T-helper 2 cell (primary cell): Measurements from ENCODE around the gene FAM222B.
"Not testable (repeated sequence)": the region's sequence is repeated elsewhere in the genome, so short reads cannot be mapped to it uniquely, and the experiment has no call there.

ENCODE experiments used
- DNase-seq, 5 experiments: peaks; one replicate each; pipeline versions ENCODE4 v3.0.0 to v3.0.0-alpha.2; 2012 to 2022

Gene FAM222B

DNA sequence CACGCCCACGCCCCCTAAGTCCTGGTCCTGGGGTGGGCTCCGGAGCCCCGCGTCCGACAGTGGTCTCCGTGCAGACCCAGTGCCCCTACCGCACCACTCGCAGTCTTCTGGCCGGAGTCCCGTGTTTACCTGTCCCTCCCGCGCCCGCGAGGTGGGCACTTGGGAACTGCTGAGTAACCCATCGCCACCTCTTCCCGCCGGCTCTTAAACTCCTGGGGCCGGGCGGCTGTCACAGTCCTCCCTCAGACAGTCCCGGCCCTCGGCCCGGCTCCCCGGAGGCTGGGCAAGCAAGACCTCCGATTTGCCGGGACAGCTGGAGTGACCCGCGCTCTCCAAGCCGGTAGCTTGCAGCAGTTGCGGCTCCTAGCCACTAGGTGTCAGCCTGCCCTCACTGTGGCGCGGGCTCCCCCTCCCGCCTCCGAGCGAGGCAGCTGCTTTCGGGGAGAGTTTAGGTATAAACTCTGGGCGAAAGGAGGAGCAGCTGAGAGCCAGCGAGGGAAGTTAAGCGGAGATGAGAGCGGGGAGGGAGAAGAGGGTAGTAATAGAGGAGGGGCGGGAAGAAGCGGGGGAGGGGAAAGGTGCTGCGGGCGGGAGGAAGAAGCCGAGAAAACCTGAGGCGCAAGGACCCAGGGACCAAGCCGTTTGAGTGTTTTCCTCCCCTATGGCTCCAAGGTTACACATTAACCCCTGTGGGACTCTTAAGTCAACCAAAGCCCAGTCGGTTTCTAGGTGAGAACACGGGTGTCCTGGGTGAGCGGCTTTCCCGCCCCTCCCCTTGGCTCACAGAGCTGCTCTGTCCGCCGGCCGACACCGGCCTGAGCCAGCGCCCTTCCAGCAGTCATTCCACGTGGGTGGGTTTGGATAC, 115.7 kb downstream of the FAM222B start:
- DNase-seq: peak; percentile 78 to 92 (median 84)

DNA sequence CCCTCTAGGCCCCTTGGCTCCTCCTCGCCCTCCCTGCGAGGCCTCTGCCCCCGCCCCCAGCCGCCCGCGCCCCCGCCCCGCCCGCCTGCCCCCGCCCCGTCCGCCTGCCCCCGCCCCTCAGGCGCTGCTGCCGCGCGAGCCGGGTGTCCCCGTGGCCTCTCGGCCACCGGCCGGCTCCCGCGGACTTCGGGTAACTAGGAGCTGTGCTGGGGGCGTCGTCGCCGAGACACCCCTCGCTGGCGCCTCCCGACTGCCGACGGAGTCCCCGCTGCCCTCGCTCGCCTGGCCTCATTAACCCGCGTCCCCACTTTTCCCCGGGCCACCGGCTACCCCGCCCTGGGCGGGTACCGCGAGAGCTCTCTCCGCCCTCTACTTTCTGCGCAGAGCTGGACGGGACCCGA, 116.4 kb downstream of the FAM222B start, which contains the start of gene TLCD1:
TSS of gene TLCD1 (minus strand) at position 8 of the 401 bp plus-strand sequence. CDS start 136 bp downstream, outside the sequence.
- DNase-seq: peak; percentile 45 to 82 (median 65)

DNA sequence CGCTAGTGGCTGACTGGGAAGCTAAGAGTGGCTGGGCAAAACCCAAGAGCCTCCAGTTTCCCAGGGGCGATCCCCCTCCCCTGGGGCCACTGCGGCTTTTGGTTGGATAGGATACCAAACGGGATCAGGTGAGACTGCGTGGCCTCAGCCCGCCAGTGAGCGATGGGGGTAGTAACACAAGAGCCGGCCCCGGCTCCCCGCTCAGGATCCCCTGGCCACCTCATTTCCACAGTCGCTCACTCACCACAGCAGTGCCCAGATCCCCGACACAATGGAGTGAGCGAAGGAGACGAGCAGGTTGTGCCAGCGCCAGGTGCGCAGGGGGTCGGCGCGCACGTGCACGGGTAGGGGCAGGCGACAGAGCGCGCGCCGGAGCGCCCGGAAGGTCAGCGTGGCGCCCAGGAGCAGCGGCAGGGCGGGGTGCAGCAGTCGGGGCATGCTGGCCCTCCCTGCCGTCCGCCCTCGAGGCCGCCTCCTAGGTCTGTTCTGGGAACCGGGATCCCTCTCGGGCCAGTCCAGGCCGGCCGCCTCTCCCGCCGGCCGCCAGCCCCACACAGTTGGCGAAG, 116.8 kb downstream of the FAM222B start:
- DNase-seq: peak in 2 of 5 experiments; percentile 33 to 62

DNA sequence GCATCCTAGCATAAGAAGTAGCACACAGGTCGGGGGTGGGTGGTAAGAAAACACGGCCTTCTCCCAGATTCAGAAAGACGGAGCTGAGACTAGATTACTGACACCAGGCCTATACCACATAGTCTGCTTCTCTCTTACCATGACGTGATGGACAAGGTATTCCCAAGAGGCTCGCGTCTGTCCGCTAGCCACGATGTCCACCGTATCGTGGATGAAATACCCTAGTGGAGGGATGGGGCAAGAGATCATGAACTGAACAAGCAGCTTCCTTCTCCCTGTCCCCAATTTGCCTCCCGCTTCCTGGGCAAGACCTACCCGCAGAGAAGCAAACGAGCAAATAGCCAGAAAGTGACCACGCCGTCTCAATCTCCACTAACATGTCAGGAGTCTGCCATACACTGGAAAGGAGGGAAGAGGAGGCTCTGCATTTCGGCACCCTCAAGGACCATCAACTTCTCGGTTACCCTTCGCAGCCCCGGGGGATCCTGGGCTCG, 117.4 kb downstream of the FAM222B start:
- DNase-seq: peak in 1 of 5 experiments; percentile 56

DNA sequence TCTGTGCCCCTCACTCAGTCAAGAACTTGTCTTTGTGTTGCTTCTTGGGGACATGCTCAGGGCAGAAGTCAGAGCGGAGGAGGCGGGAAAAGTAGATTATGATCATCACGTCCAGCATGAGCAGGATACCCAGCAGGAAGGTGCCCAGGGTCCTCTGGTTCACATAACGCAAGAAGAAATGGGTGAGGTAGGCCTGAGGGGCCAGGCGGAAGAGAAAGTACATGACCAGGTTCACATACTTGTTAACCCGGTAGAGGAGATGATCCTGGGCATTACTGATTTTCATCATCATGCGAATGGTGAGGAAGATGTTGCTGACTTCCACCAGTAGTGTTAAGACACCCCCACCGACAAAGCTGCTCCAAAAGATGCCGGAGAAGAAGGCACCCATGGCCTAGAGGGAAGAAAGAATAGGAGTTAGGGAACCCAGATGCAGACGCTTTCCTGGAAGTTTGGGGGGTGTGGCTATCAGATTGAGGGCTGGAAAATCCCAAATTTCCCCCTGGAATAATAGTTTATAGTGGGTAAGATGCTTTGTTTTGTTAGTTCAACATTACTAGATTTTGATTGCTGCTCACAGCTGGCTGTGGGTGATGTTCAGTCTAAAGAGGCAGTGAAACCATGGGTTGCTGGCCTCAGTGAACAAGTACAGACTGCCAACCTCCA, 118.0 kb downstream of the FAM222B start:
- DNase-seq: peak in 1 of 5 experiments; percentile 33

DNA sequence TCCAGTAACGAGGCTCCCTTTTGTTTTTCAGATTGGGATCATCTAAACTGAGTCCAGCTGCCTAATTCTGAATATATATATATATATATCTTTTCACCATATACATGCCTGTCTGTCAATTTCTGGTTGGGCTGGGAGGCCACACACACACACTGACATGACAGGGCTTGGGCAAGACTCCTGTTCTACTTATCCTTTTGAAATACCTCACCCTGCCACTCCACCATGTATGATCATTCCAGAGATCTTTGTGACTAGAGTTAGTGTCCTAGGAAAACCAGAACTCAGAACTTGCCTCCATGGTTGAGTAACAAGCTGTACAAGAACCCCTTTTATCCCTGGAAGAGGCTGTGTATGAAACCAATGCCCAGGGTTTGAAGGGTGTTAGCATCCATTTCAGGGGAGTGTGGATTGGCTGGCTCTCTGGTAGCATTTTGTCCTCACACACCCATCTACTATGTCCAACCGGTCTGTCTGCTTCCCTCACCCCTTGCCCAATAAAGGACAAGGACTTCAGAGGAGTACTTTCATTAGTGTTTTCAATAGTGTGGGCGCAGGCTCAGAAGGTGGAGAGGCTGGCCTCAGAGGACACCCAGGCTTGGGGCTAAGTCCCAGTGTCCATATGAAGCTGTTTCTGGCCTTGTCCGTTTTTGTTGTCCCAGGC, 118.6 kb downstream of the FAM222B start:
- not testable (repeated sequence) for DNase-seq

DNA sequence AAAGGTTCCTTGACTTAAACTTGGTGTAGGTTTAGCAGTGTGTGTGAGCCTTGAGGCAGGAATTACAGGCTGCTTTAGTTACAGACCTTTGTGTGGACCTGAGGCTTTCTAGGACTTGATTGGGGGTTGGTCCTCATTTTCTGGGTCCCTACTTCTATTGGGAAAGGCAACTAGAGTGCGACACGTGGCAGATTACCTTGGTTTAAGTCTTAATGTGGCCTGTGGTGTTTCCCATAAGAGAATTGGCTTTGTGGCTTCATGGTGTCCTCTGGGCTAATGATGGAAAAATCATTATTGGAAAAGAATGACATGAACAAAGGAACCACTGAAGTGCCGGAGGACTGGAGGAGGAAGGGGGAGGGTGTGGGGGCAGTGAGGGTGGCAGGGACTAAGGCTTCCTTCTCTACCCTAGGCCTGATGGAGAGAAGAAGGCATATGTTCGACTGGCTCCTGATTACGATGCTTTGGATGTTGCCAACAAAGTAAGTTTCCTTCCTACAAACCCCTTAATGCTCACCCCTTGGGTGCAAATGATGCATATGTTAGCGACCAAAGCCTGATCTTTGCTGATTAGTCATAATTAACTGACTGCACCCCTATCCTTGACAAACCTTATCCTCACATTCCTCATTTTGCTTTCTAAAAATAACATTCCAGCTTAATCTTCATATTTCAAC, 119.3 kb downstream of the FAM222B start:
- no peak for DNase-seq

DNA sequence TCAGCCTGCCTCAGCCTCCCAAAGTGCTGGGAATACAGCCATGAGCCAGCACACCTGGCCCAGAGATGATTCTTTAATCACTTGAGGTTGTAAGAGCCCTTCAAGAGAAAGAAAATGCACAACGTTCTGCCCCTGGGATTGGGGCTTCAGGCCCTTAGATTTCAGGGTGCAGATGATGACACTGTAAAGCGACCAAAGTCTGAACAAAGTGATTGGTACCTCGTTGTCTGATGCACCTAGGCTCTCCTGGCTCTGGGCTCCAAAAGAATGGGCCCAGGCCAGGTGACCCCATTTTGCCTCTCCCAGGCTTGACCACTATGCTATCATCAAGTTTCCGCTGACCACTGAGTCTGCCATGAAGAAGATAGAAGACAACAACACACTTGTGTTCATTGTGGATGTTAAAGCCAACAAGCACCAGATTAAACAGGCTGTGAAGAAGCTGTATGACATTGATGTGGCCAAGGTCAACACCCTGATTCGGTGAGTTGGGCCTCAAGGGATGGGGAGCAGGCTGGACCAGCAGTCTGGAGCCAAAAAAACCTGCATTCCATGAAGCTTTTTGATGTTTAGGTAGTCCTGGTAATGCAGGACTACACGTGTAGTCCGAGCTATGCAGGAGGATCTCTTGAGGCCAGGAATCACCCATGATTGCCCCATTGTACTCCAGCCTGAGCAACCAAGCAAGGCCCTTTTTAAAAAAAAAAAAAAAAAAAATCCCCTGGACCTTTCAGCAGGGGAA, 120.0 kb downstream of the FAM222B start:
- no peak for DNase-seq

DNA sequence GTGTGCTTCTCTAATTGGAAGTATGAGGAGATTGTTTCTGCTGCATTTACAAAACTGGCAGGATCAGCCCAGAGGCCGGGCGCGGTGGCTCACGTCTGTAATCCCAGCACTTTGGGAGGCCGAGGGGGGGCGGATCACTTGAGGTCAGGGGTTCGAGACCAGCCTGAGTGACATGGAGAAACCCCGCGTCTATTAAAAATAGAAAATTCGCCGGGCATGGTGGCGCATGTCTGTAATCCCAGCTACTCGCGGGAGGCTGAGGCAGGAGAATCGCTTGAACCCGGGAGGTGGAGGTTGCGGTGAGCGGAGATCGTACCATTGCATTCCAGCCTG, 121.6 kb downstream of the FAM222B start:
- not testable (repeated sequence) for DNase-seq

DNA sequence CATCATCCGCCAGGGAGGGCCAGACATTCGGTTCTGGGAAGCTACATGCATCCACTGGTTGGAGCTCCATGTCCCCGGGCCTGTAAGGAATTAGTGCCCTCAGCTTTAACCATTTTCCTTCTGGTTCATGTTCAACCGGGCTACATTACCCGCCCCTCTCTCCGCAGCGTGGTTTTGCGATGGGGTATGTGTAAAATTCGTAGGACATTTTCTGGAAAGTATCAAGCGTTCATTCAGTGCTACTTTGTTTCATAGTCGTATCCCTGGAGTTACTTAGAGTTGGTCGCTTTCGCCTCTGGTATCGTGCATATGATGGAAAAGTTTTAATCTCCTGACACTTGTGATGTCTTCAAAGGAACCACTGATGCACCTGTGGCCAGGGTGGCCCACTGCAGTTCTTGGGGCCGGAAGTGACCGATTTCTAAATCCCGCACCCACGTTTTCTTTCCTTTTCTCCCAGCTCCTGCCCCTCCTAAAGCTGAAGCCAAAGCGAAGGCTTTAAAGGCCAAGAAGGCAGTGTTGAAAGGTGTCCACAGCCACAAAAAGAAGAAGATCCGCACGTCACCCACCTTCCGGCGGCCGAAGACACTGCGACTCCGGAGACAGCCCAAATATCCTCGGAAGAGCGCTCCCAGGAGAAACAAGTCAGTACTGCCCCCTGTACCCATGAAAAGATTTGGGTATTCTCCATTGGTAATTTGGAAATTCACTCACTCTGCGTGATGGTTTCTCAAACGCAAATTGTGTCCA, 122.2 kb downstream of the FAM222B start:
- DNase-seq: peak in 4 of 5 experiments; percentile 23 to 55 (median 28)

DNA sequence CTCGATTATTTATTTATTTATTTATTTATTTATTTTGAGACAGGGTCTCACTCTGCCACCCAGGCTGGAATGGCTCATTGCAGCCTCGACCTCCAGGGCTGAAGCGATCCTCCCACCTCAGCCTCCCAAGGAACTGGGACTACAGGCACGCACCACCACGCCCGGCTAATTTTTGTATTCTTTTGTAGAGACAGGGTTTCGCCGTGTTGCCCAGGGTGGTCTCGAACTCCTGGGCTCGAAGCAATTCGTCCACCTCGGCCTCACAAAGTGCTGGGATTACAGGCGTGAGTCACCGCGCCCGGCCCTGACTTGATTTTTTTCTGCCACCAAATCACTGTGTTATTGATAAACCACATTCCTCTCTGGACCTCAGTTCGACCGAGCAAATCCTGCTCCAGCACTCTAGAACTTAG, 123.6 kb downstream of the FAM222B start:
- DNase-seq: no peak

DNA sequence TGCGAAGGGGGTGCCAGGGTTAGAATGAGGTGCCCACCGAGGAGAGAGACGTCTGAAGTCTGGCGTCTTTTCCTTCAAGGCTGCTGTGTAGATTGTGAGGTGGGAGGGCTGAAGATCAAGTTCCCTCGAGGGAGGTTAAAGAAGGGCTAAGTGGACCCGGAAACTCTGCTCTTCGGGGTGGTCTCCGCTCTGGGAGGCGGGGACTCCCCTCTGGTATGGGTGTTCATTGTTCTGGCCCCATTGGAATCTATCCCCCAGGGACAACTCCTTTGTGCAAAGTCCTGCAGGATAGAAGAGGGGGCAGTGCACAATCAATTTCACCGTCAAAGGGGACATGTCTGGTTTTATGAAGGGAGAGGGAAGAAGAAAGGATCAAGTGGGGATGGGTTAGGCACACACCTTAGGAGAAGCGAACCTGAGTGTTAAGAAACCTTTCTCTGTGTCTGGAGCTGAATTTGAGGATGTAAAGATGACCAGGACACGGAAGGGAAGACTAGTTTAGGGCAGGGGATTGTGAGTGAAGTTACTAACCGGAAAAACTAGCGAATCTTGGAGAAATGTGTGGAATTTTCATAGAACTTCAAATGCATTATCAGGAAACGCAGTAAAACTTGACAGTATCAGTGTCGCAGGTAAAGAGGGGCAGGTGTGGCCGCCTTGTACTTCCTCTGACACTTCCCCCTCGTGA, 124.1 kb downstream of the FAM222B start:
- DNase-seq: no peak

DNA sequence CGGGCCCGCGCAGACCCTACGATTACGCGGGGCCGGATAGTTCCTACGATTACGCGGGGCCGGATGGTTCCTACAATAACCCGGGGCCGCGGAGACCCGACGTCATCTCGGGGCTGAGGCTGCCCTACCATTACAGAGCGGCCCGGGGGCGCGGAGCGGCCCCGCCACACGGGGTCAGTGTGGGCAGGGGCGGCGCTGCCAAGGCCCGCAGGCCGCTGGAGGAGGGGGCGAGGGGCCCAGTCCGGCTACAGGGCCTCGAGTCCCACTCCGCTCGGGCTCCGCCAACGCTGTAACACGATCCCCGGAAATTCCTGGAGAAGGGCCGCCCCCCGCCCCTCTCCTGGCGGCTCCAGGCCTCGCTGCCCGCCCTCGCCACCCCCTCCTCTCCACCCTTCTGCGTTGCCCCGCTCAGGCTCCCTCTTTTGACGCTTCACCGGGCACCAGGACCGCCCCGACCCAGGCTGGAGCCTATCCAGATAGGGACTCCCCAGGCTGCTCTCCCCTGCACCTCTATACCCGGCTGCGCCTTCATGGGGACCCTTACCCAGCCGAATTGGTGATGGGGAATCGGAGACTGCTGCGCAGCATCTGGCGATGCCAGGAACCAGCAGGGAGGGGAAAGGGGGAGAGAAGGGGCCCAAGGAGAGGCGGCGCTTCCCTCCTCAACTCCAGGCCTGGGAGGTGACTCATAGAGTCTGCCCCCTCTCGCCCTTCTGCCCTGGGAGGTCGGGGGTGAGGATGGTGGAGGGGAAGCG, 124.8 kb downstream of the FAM222B start, which contains the start of gene RAB34:
TSS of gene RAB34 (minus strand) at position 291 of the 755 bp plus-strand sequence. CDS start 602 bp downstream, outside the sequence.
- peak in 1 of 5 experiments; percentile 34 for DNase-seq

DNA sequence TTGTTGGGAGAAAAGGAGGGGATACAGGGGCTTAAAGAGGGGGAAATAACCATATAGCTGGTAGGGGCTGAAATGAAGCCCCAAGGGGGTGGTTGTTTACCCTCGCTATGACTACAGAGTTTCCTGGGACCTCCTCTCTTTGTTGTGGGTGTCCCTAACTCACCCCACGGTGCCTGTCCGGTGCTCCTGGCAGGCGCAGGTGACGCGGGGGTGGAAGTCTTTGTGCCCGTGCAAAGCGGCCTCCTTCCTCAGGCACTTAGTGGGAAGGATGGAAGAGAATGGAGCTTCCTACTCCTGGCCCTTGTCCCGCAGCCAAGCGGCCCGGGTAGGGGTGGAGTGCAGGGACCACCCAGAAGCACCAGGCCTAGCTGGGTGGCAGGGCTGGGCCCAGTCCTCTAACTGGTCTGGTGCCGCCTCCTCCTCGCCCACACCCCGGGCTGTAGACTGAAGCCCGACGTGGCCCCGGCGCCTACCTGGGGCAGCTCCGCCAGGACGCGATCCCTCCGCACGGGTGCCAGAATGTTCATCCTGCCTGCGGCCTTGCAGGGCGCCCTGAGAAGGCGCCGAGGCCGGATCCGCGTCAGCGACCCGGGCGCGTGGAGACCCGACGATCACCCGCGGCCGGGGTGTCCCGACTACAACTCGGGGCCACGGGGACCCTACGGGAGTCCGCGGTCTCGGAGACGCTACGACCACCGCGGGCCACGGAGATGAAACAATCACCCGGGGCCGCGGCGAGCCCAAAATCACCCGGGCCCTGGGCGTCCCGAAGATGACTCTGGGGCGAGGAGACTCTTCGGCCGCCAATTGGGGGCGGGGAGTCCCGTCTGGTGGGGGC, 125.6 kb downstream of the FAM222B start:
- peak in 1 of 5 experiments; percentile 12 for DNase-seq

DNA sequence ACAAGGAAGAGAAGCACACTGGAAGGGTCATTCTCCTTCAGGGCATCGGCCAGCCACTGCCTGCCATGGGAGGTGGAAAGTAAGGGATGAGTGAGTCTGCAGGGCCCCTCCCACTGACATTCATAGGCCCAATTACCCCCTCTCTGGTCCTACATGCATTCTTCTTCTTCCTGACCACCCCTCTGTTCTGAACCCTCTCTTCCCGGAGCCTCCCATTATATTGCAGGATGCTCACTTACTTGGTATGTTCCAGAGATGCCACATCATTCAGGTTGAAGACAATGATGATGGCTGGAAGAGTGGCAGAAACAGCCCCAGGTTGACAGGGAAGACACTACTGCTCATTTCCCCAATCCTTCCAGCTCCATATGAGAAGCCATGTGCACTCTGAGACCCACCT, 127.4 kb downstream of the FAM222B start:
- no peak for DNase-seq

DNA sequence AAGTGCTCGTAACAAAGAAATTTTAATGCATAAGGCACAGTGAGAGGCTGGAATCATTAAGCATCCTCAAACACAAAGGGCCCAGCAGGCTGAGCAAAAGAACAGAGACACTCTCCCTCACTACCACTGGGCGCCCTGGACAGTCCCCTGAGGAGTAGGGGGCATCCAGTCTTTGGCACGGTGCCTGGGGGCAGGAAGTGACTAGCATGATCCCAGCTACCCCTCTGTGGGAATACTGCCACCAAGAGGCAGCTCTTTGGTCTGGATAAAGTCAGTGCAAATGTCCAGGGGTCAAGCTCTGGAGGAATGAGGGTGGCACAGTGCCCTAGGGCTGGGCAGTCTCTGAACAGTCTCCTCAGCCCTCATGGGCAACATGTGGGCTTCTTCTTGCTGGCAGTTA, 128.3 kb downstream of the FAM222B start:
- DNase-seq: no peak

DNA sequence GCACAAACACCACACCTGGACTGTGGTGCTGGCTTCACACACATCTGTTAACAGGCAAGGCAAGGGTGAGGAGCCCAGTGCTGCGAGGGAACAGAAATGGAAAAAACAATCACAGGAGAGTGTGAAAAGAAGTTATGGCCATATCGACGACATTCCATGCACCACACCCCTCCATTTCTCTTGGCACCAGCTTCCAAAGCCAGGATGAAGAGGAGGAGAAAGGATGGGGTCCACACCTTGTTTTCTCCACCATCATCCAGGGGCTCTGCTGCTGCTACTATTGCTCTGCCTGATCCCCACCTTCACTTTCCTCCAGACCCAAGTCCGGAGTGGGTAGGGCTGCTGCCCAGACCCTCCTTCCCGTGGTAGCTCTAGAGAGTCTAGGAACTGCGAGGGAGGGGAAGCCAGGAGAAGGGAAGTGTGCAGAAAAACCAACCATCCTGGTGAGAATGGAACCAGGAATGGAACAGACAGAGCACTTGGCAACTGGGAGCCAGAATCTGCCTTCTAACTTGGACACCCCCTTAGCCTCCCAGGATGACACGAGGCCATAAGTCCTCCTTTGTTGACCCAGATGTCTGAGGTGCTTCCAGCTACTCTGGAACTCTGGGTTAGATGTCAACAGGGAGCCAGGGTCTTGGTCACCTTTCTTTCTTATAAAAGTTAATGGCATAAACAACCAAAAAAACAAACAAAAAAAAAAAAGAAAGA, 129.7 kb downstream of the FAM222B start:
- no peak for DNase-seq
